Neutrophil (primary cell): Measurements from ENCODE around the gene FBXO47.

Experiments
- H3K27ac ChIP-seq: fragments of 200-600 bp; sonication (generic); 2 replicates; pipeline ENCODE4 v1.5.1; 2016; ENCODE audit warnings: mild to moderate bottlenecking, moderate library complexity
- H3K27me3 ChIP-seq: fragments of 200-600 bp; sonication (generic); 2 replicates; pipeline ENCODE4 v1.6.0; 2016; ENCODE audit warnings: mild to moderate bottlenecking
- H3K36me3 ChIP-seq: fragments of 200-600 bp; sonication (generic); 2 replicates; pipeline ENCODE4 v1.5.1; 2017
- H3K4me1 ChIP-seq, 2 experiments: fragments of 200-600 bp in 1 of 2; sonication (generic) in 1 of 2; 1 replicate in 1 of 2; 2 replicates in 1 of 2; pipeline versions ENCODE4 v1.5.1 to v1.6.1; 2013 to 2016; ENCODE audit warnings: low read depth in 1 of 2, low read length in 1 of 2, mild to moderate bottlenecking in 1 of 2, moderate library complexity in 1 of 2; ENCODE audit not compliant: control insufficient read depth in 1 of 2, insufficient read depth in 1 of 2
- H3K4me3 ChIP-seq, 2 experiments: fragments of 200-600 bp in 1 of 2; sonication (generic) in 1 of 2; 1 replicate in 1 of 2; 2 replicates in 1 of 2; pipeline ENCODE4 v1.5.1; 2013 to 2016; ENCODE audit warnings: low read depth in 1 of 2, low read length in 1 of 2, mild to moderate bottlenecking in 1 of 2, moderate library complexity in 1 of 2
- H3K9me3 ChIP-seq: fragments of 200-600 bp; sonication (generic); 2 replicates; pipeline ENCODE4 v1.5.1; 2016
- TF ChIP-seq, protein P1 (sequence below): fragments of 200-600 bp; sonication (generic); IDR thresholded peaks from 2 replicates; pipeline ENCODE4 v1.5.1; 2016; ENCODE audit warnings: antibody characterized with exemption

The FBXO47 gene

DNA sequence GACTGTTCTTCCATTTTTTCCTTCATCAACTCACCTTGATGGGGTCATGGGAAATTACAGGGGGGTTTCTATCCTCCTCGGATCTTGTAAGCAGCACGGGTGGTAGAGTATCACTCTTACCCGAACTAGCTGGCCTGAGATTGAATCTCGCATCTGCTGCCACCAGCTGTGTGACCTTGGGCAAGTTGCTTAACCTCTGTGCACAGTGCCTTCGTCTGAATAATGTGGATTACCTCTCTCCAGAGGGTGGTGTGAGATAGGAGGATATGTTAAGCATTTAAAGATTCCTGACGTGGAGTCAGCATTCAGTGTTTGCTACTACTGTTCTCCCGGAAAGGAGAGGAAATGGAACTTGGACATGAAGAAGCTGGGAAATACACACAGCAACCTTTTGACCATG lies 72.9 kb downstream of the FBXO47 start:
- H3K27me3 ChIP-seq: no peaks in the 10 kb centered on the region
- peaks cover 96 to 98% of the 10 kb centered on the region in 2 experiments for H3K4me1 ChIP-seq
- peak overlapping the region; percentile 93 for H3K27ac ChIP-seq
- TF ChIP-seq, protein P1, sequence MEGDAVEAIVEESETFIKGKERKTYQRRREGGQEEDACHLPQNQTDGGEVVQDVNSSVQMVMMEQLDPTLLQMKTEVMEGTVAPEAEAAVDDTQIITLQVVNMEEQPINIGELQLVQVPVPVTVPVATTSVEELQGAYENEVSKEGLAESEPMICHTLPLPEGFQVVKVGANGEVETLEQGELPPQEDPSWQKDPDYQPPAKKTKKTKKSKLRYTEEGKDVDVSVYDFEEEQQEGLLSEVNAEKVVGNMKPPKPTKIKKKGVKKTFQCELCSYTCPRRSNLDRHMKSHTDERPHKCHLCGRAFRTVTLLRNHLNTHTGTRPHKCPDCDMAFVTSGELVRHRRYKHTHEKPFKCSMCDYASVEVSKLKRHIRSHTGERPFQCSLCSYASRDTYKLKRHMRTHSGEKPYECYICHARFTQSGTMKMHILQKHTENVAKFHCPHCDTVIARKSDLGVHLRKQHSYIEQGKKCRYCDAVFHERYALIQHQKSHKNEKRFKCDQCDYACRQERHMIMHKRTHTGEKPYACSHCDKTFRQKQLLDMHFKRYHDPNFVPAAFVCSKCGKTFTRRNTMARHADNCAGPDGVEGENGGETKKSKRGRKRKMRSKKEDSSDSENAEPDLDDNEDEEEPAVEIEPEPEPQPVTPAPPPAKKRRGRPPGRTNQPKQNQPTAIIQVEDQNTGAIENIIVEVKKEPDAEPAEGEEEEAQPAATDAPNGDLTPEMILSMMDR: no peak
- H3K4me3 ChIP-seq: peak overlapping the region in 1 of 2 experiments; percentile 24
- peaks cover 90% of the 10 kb centered on the region for H3K36me3 ChIP-seq
- no peaks in the 10 kb centered on the region for H3K9me3 ChIP-seq

DNA sequence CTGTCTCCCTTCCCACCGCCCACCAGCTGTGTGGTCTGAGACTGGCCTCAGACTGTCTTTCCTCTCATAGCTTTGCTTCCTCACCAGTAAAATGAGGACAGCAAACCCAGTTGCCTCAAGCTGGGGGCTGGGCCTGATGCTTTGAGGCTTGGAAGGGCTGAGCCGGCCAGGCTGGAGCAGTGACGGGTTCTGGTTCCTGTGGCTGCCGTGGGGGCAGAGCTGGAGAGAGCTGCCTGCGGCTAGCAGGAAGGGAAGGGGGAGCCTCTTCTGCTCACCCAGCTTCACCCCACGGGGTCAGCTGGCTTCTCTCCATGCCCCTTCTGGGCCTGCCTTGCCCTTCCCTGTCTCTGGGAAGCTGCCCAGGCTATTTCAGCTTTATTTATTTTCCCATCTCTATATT lies 73.6 kb downstream of the FBXO47 start:
- peak overlapping the region; percentile 93 for H3K27ac ChIP-seq
- H3K4me1 ChIP-seq: peaks cover 96 to 98% of the 10 kb centered on the region in 2 experiments
- TF ChIP-seq, protein P1: no peak

DNA sequence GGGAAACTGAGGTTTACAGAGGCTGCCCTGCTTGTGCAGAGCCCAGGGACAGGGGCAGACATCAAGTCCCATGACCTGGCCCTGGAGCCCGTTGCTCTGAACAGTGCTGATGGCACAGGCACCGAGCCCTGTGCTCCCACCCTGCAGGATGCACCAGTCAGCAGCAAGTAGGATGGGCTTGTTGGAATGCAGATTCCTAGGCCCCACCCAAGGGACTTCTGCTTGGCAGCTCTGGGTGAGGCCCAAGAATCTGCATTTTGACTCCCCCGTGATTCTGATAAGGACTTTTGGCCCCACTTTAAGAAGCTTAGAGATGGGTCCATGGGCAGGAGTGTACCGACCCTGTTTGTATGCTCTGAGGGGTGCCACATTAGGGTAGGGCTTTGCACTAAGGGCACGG lies 74.1 kb downstream of the FBXO47 start:
- no peaks in the 10 kb centered on the region for H3K9me3 ChIP-seq
- peak overlapping the region; percentile 93 for H3K27ac ChIP-seq
- H3K4me1 ChIP-seq: peaks cover 96 to 97% of the 10 kb centered on the region in 2 experiments
- no peaks in the 10 kb centered on the region for H3K27me3 ChIP-seq
- peak overlapping the region in 1 of 2 experiments; percentile 24 for H3K4me3 ChIP-seq
- peaks cover 90% of the 10 kb centered on the region for H3K36me3 ChIP-seq
- TF ChIP-seq, protein P1: no peak

More for the DNA sequence above, 73.6 kb downstream of the FBXO47 start:
- peaks cover 90% of the 10 kb centered on the region for H3K36me3 ChIP-seq
- H3K27me3 ChIP-seq: no peaks in the 10 kb centered on the region
- no peaks in the 10 kb centered on the region for H3K9me3 ChIP-seq
- peak overlapping the region; percentile 12 to 24 for H3K4me3 ChIP-seq

DNA sequence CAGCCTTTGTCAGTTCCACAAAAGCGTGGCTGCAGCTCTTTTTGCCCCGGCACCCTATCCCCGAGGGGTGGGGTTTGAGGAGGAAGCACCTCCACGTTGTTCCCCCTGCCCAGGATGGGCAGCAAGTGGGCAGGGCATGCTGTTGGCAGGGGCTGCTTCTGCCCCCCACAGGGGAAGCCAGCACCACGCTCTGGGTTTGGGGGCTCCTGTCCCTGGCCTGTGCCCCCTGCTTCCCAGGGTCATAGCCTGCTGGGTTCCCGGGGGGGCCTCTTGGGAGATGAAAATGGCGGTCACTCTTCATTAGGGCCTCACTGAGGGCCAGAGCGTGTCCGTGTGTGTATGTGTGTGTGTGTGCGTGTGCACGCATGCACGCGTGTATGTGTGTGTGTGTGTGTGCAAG lies 74.6 kb downstream of the FBXO47 start:
- Histone ChIP-seq H3K27ac (peak overlapping the region; percentile 93), H3K27me3 (no peaks in the 10 kb centered on the region), H3K4me3 (peak overlapping the region; percentile 4 to 24), H3K9me3 (no peaks in the 10 kb centered on the region), H3K4me1 (peaks cover 96 to 97% of the 10 kb centered on the region in 2 experiments), H3K36me3 (peaks cover 93% of the 10 kb centered on the region)
- TF ChIP-seq, protein P1: no peak

DNA sequence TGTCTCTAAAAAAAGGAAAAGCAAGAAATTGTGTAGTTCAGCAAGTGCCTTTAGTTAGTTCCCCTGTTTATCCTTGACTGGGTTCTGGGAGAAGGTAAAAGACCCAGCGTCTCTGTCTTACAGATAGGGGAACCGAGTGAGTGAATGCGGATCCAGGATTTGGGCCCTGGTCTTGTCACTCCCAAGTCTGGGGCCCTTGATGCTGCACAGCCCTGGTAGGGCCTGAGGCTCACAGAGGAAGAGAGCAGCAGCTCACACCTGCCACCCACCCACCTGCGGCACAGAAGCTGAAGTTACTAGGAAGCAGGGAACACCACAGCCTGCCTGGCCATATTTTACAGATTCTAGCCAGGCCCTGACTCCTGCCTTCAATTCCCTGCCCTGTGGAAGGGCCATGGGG lies 75.1 kb downstream of the FBXO47 start:
- Histone ChIP-seq H3K4me1 (peaks cover 96 to 97% of the 10 kb centered on the region in 2 experiments), H3K36me3 (peaks cover 93% of the 10 kb centered on the region), H3K27me3 (no peaks in the 10 kb centered on the region), H3K4me3 (peak overlapping the region; percentile 4 to 24), H3K27ac (peak overlapping the region; percentile 93), H3K9me3 (no peaks in the 10 kb centered on the region)
- TF ChIP-seq, protein P1: no peak
